ENCODE measurements around the gene PAX7. TPM values are rescaled to one million over a fixed set of nuclear protein-coding genes. Genes with fewer than 3 reads are reported as not detected.
"Not testable (repeated sequence)": the region's sequence is repeated elsewhere in the genome, so short reads cannot be mapped to it uniquely, and the experiment has no call there.

PAX7 gene
- total RNA-seq, 1 experiment from 2014 or later: 0.97 TPM

- no peak for DNase-seq (ENCODE audit: low read depth)
These were observed 28.2 kb downstream of the PAX7 start for GRCh38 chr1:18658831-18659230.

GRCh38 chr1:18661404-18662285, 31.0 kb downstream of the PAX7 start:
- DNase-seq (ENCODE audit: low read depth): no peak

- no peak for DNase-seq (ENCODE audit: low read depth)
These were observed 31.6 kb downstream of the PAX7 start for GRCh38 chr1:18662286-18662639.

- DNase-seq (ENCODE audit: low read depth): no peak
These were observed 35.8 kb downstream of the PAX7 start for GRCh38 chr1:18666317-18666920.

GRCh38 chr1:18667333-18667732, 36.7 kb downstream of the PAX7 start:
- no peak for DNase-seq (ENCODE audit: low read depth)

GRCh38 chr1:18668046-18668445, 37.4 kb downstream of the PAX7 start:
- no peak for DNase-seq (ENCODE audit: low read depth)

GRCh38 chr1:18668750-18669404, 38.2 kb downstream of the PAX7 start:
- DNase-seq (ENCODE audit: low read depth): peak; percentile 70

- no peak for DNase-seq (ENCODE audit: low read depth)
These were observed 39.6 kb downstream of the PAX7 start for GRCh38 chr1:18670121-18670867.

GRCh38 chr1:18670868-18671225, 40.2 kb downstream of the PAX7 start:
- DNase-seq (ENCODE audit: low read depth): no peak

- DNase-seq (ENCODE audit: low read depth): no peak
These were observed 43.3 kb downstream of the PAX7 start for GRCh38 chr1:18673976-18674375.

- no peak for DNase-seq (ENCODE audit: low read depth)
These were observed 45.7 kb downstream of the PAX7 start for GRCh38 chr1:18676332-18676781.

GRCh38 chr1:18681423-18681835, 50.8 kb downstream of the PAX7 start:
- DNase-seq (ENCODE audit: low read depth): peak; percentile 49

- no peak for DNase-seq (ENCODE audit: low read depth)
These were observed 51.7 kb downstream of the PAX7 start for GRCh38 chr1:18682375-18682774.

GRCh38 chr1:18684303-18684702, 53.7 kb downstream of the PAX7 start:
- DNase-seq (ENCODE audit: low read depth): no peak

- DNase-seq (ENCODE audit: low read depth): no peak
These were observed 55.9 kb downstream of the PAX7 start for GRCh38 chr1:18686540-18686939.

- DNase-seq (ENCODE audit: low read depth): no peak
These were observed 56.6 kb downstream of the PAX7 start for GRCh38 chr1:18687273-18687672.

- no peak for DNase-seq (ENCODE audit: low read depth)
These were observed 61.0 kb downstream of the PAX7 start for GRCh38 chr1:18691648-18692047.

- DNase-seq (ENCODE audit: low read depth): peak; percentile 71
These were observed 62.8 kb downstream of the PAX7 start for GRCh38 chr1:18693256-18694098.

GRCh38 chr1:18694289-18694688, 63.6 kb downstream of the PAX7 start:
- not testable (repeated sequence) for DNase-seq (ENCODE audit: low read depth)

GRCh38 chr1:18697541-18697940, 66.9 kb downstream of the PAX7 start:
- no peak for DNase-seq (ENCODE audit: low read depth)

GRCh38 chr1:18700530-18700929, 69.9 kb downstream of the PAX7 start:
- no peak for DNase-seq (ENCODE audit: low read depth)

All from Daoy (cell line).